Hematopoietic multipotent progenitor cell treated with erythropoietin and hydrocortisone succinate and interleukin-3 and kit ligand, for 17 days (in vitro differentiated cells): ENCODE results near the gene RCAN1.

ENCODE experiments used
- DNase-seq: peaks from one replicate; pipeline ENCODE4 v3.0.0-alpha.2; 2015; ENCODE audit warnings: low spot score

The RCAN1 gene

DNA sequence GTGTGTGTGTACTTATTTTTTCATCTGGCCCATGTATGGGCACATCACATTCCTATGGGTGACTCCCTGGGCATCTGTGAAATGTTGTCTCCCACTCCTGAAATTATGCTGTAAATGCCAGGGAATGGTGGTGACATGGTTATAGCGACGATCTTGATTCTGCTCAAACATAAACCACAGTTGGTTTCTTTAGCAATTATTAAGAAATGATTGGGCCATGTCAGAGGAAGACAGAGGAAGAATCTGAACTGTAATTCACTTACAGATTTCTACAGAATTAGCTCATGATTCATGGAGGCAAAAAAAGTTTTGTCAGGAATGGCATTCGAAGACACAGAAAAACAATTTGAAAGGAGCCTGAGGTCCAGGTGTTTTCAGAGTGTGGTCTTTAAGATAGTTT lies 77.1 kb downstream of the RCAN1 start:
- no peak for DNase-seq

DNA sequence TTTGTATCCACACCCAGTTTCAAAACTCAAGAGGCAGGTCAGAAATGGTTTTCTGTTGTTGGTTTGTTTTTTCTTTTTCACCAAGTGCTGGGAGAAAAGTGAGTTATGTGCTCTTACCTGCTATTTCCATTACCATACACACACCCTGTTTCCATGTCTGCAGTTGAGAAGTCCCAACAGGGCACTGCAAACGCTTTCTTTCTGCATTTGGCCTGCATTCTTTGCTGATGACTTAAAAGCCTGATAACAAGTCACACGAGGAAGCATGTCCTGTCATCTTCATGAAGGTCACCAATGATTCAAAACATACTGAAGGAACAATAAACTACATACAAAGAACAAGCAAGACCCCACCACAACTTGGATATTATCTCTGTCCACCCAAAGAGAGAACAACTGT lies 78.1 kb downstream of the RCAN1 start:
- DNase-seq: no peak

DNA sequence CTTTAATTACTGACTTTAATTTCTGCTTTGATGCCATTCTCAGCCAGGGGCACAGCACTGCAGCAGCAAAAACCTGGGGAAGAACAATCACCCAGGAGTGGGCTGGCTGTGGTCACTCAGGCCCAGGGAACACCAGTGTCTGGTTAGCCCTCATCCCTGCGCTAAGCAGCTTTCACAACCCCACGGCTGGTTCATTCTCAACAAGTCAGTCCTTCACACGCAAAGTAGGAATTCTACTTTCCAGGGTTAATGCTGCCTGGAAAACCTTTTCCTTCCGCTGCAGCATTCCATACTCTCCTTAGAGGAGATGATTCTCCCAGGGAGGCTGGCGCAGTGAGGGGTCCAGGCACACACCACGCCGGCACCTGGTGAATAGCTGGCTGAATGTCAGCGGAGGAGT lies 78.6 kb downstream of the RCAN1 start:
- DNase-seq: no peak

DNA sequence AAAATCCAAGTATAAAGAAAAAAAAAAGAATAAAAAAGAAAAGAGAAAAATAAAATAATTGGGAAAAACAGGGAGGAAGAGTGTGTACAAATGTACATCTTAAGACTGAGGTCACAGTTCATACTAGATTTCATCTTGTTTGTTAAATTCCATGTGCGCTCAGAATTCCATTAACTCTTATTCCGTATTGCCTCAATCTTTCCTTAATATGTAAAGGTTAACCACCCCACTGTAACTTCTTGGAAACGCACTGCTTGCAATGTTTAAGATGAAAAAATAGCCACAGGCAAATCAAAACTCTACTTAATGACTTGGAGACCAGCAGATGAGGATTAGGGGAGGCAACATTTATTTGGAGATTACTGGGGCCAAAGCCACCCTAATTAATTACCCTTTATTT lies 79.0 kb downstream of the RCAN1 start:
- DNase-seq: no peak

DNA sequence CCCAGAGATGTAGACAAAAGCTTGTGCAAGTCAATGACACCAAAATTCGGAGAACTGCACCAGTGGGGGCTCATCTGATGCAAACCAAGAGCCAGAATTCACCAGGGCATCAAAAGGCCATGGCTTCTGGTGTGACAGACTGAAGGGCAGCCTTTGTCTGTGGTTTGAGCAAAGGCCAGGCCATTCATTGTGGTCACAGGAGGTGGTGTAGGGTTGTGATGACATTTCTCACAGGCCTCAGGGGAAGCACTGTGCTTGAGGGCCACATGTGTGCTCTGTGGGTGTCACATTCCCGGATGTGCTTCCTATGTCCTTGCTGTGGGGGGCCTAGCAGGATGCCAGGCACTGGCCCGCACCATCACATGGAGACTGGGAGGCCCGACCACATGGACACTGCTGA lies 80.4 kb downstream of the RCAN1 start:
- no peak for DNase-seq

DNA sequence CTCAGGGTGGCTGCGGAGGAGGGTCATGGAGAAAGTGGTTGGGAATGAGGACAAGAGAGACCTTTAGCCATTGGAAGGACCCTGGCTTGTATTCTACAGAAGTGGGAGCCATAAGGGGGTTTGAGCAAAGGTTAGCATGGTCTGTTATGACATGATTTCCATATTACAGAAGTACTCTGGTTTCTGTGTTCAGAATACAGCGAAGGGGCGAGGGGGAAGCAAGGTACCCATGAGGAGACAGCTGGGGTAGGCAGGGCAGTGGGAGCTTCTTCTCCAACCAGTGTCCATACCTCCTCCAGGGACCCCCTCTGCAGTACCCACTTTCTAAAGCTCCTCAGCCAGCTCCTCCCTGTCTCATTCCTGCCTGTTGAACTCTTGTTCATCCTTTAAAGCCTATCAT lies 81.0 kb downstream of the RCAN1 start:
- no peak for DNase-seq

DNA sequence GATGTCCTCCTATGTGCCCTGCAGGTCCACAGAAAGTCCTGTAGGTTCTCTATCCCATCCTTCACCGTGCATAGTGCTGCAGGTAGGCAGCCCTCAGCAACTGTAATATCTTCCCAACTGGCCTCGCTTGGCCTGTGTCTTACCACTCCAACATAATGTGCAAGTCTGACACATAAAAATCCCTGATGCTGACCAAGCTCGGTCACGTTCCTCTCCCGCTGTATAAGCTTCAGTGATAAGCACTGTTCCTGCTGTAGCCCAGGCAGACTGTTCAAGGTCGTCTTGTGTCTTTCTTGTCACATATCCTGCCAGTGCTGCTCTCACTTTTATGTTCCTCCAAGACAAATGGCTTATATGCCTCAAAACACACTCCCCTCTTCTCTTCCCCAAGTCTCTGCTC lies 83.5 kb downstream of the RCAN1 start:
- DNase-seq: no peak

DNA sequence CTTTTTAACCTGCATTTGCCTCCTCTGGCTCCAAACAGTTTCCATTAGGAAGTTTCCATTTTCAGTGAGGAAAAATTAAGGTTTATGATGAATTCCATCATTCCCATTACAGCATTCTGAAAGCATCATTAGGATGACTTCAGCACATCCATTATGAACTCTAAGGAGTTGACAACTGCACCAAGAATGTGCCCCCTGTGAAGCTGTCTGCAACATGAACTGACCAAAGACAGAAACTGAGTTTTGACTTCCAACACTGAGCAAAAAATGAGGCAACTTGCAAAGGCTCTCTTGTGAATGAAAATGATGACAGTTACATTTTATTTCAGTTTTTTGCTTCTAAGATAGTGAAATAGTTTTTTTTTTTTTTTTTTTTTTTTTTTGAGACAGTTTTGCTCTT lies 84.7 kb downstream of the RCAN1 start:
- no peak for DNase-seq

DNA sequence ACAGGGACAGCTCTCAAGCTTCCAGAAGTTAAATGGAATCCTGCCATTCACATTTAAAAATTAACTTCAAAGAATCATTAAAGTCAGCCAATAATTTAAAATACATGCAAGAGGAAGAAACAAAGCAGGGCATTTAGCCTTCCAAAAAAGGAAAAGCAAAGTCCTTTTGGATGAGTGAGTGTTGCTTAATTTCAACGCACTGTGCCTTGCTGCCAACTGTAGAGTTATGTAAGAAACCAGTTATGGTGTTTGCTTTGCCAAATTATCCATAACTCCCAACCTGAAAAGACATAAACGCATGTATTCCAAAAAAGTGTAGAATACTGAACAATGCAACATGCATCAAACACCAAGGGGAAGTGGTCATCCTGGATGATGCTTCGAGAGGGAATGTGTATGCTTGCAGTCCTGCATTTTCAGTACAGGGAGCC lies 86.8 kb downstream of the RCAN1 start:
- no peak for DNase-seq

DNA sequence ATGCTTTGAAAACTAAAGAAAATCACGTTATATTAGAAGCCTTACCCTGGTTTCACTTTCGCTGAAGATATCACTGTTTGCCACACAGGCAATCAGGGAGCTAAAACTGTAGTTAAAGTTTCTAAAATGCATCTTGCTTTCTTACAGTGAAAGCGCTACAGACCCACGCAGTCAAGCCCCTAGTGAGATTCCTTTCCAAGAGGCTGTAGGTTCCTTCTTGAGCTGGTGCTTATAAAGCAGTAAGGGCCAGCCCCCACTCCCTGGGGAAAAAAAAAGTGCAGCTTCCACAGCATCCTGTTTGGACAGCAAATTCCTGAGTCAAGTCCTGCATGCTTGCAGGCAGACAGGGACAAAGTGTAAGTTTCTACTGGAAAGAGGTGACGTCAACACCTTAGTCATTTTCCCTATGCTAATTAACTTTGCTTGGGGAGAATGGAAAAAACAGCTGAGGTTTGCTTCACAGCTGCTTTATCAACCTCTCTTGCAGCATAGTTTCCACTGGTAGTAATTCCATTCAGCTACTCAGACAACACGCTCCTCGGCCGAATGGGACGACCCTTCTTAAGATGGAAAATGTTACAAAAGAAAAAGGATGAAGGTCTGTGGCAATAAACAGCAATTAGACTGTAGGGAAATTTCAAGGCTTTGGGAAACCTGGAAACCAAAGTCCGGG lies 88.2 kb downstream of the RCAN1 start:
- no peak for DNase-seq

DNA sequence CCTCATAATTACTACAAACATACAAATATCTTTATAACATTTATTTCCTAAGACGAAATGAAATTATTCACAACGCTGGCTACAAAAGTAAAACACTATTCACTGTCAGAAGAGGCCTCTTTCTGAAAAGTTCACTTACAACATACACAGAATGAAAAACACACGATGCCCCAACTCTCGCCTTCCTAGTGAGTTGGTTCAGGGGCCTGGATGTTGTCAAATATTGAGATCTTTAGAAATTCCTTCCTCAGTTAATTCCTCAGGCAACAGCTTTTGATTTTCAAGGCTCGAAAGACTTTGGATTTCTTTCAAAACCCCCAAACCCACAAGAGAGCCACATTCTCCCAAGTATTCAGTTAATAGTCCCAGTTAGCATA lies 88.7 kb downstream of the RCAN1 start:
- no peak for DNase-seq

DNA sequence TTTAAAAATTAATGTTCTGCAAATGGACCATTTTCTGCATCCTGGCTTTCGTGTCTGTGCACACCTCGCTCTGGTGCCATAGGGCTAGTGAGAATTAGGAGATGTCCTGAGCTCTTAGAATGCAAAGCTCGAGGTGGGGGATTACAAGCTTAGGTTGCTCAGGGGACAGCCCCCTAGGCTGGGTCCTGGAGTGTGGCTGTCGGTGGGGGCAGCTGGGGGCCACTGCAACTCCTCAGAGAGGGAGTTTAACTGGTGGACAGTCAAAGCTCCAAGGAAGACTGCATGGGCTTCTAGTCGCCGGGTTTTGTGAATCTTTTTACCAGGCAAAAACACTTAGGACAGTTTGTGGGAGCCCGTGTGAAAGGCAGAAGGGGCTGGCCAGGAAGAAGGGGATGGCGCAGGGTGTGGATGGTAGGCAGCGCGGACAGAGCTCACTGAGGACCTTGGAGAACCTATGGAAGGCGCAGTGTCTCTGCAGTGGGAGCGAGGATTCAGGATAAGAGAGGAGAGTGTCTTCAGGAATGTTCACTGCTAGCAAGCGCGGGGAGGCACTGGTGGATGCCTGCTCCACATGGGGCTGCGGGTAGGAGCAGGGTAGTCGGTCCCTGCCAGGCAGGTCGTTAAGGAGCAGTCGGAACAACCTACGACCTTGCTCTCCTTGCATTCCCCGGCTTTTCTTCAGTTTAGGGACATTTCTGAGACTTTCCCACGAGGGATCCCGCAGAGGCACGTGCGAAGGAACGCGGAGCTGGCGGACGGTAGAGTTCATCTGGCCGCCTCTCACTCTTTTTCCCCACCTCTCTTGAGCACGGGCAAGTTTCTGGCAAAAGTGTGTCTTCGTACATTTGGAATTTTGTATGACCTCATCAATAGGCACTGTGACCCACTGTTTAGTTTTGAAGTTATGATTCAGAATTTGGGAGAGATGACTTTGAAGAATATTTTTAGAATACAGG lies 90.0 kb downstream of the RCAN1 start:
- DNase-seq: no peak

DNA sequence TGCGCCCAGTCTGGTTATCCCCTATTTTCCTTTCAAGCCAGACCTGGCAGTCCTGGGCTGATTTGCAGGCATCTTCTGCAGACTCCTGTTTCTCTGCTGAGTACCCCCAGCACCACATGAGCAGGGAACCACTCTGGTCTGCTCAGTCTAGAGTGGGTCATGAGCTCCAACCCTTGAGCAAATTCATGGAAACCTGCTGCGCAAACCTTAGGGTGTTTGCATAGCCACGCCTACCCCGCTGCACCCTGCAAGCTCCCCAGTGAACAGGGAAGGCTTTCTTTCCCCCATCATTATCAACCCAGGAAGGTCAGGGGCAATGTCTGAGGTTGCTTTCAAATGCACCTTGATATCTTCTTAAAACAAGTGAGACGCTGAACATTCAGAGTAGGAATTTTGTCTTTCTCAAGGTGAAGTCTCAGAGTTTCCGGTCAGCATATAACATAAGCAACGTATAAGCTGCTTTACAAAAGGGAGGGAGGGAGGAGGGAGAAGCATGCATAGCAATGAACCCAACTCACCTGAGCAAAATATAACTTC lies 91.8 kb downstream of the RCAN1 start:
- no peak for DNase-seq

DNA sequence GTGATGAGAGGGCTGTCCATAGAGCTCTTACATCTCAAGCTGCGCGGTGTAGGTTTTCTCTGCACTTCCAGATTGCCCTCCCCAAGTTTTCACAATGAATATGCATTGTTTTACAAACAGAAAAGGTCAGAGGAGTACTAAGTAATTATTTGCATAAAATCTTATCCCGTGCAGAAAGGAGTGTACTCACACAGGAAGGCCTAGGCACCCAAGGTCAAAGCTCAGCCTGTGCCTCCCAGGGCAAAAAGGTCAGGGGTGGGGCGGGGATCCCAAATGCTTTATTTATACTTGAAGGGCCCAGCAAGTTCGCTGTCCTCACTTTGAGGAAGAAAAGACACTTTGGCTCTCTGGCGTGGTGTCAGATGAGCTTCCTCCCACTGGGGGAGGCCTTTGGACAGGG lies 92.6 kb downstream of the RCAN1 start:
- DNase-seq: no peak

DNA sequence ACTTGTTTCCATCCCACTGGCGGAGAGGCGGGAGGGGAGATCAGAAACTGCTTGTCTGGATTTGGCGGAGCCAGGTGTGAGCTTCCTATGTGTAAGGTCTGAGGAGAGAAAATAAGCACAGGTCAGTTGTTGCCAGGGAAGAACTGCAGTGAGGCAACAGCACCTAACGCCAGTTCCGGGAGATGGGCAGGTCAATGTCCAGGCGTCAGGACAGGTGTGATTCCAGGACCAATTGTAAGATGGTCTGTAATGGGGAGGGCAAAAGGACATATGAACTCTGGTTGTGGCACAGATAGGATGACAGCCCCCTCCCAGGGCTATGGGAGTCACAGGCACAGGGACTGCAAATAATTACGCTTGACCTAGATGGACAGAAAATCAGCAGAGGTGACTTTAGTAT lies 93.4 kb downstream of the RCAN1 start:
- no peak for DNase-seq

DNA sequence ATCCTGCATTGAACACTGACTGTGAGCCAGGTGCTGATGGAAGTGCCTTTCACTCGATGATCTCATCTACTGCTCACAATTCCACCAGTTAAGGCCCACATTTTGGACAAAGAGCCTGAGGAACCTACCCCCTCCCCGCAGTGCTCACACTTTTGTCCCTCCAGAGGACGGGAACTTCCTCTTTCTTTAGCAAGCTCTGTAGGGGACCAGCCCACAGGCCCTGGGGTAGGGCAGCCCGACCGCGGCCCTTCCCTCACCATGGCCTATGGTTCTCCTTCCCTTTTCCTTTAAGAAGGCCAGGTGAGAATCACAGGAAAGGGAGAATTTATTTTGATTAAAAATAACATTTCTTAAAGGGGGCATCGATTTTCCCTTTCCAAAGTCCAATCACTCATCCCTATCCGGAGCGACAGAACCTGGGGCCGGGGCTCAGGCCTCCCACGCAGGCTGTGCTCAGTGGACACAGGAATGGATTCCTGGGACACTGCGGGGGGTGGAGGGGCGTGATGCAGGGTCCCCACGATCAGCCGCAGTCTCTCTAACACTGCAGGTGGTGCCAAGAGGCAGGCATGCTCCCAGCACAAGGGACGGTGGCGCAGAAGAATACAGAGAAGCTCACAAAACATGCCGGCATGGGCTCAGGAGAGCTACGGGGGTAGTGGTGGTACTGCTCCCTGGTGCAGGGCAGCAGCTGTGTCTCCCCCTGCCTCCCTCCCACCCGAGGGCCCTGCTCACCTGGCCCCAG lies 94.0 kb downstream of the RCAN1 start:
- no peak for DNase-seq

DNA sequence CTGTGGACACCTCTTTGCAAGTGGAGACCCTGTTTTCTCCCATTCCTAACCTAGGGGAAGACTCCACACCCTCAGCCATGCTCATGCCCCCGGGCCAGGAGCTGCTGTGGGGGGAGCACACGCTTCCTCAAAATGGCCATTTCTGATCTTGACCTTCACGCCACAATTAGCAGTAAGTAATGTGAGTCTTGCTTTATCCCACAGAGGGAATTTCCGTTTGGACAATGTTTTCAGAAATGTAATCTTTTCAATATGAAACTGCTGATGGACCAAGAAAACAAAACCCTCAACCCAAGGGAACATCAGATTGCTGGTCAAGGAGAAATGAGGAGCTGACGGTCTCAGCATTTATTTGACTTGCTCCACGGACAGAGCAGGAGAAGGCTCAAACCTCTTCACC lies 94.6 kb downstream of the RCAN1 start:
- DNase-seq: no peak

DNA sequence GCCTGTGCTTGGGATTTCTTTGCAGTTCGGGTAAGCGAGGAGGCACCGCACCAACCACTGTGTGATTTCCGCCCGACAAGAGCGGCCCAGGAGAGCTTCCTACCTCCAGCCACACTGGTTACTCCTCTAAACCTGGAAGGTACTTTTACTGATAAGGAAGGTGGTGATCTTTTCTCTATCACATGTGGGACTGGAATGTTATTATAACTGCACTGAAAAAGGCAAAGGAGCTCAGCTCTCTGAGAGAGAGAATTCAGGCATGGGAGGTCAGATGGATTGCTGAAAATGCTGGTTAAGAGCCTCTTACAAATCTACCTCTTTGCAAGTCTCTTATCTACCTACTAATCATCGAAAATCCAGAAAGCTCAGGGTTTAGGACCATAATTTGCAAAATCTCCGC lies 95.2 kb downstream of the RCAN1 start:
- DNase-seq: no peak

DNA sequence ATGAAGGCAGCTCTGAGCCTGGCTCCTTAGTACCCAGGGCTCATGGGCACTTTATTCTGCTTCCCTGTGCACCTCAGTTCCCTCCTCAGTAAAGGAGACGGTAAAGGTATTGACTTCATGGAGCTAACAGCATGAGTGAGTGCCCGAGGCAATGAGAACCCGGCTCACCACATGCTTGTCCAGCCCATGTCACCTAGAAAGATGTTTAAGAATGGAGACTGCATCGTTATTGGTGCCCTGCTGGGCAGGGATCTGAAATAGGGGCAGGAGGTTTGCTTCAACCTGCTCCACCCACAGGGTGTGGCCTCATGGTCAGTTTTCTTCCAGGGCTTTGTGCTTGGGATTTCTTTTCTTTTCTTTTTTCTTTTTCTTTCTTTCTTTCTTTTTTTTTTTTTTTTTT lies 95.9 kb downstream of the RCAN1 start:
- DNase-seq: no peak

DNA sequence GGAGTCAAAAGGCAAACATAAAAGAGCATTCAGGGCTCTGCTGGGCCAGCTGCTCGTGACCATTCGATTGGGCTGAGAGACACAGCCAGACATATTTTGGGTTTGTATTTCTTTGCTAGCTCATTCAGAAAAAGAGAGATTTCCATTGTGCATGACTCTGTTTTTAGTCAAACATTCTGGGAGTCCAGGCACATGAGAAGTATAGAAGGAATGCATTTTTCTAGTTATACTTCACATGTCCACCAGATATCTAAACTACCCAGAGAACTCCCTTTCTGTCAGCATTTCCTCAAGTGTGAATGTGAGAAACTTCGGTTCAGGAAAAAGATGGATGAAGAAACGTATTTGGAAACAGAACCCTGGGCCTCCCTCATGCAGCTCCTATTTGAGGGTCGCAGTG lies 96.6 kb downstream of the RCAN1 start:
- DNase-seq: no peak

DNA sequence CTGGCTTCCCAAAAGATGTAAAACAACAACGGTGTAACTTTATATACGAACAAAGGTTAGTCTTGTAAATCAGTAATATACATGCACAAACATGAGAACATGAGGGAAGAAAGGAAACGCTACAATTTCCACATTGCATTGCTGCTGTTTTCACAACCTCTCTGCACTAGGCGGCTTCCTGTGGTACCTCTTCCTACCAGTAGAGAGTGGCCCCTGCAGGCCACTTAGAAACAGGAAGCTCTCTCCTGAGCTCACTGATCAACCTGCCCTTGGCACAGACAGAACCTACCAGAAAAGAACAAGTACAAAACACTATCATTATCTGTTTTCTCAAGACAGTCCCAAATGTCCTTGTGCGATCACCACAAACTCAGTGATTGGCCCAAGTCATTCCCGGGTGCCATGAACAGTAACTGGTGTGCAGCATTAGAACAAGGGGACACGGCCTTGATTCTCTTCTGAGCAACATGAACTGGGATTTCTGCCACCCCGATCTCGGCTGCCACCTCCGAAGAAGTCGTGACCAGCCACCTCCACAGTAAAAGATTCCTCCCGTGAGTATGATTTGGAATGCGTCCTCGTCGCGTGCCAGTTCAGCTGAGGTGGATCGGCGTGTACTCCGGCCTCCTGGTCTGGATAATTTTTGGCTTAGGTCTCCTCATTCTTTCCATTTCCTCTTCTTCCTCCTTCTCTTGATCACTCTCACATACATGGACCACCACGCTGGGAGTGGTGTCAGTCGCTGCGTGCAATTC lies 97.2 kb downstream of the RCAN1 start:
- no peak for DNase-seq

DNA sequence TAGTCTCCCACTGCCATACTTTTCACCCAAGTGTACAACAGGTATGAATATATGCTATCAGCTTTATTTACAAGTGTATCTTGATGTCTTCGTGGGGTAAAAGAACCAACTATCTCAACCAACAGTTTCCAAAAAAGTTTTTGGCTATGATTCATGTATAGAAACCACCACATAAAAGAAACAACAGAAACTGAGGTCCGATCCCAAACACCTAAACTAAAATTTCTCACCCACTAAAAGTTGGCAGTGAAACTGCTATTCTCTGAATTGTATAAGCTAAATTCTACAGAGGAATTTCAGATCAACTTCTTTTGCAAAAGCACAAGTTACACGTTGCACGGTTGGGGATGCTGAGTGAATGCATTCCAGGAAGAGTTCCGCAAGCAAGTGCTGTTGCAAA lies 97.9 kb downstream of the RCAN1 start:
- DNase-seq: no peak
